ENCODE results near the gene SPATA16.

DNA sequence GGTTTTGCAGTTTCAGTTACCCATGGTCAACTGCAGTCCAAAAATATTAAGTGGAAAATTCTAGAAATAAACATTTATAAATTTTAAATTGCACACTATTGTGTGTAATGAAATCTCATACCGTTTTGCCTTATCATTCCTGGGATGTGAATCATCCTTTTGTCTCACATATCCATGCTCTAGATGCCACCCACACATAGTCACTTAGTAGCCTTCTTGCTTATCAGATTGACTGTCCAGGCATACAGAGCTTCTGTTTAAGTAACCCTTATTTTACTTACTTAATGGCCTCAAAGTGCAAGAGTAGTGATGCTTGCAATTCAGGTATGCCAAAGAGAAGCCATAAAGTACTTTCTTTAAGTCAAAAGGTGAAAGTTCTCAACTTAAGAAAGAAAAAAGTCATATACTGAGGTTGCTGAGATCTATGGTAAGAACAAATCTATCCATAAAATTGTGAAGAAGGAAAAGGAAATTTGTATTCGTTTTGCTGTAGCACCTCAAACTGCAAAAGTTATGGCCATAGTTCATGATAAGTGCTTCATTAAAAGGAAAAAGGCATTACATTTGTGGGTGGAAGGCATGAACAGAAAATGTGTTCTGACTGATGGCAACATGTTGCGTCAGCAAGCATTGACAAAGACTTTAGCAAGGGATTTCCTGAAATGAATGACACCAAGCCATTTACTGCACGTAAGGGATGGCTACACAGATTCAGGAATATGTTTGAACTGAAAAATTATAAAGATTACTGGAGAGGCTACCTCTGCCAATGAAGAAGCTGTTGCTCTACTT, 43.8 kb downstream of the SPATA16 start:
- TF ChIP-seq, protein P1, sequence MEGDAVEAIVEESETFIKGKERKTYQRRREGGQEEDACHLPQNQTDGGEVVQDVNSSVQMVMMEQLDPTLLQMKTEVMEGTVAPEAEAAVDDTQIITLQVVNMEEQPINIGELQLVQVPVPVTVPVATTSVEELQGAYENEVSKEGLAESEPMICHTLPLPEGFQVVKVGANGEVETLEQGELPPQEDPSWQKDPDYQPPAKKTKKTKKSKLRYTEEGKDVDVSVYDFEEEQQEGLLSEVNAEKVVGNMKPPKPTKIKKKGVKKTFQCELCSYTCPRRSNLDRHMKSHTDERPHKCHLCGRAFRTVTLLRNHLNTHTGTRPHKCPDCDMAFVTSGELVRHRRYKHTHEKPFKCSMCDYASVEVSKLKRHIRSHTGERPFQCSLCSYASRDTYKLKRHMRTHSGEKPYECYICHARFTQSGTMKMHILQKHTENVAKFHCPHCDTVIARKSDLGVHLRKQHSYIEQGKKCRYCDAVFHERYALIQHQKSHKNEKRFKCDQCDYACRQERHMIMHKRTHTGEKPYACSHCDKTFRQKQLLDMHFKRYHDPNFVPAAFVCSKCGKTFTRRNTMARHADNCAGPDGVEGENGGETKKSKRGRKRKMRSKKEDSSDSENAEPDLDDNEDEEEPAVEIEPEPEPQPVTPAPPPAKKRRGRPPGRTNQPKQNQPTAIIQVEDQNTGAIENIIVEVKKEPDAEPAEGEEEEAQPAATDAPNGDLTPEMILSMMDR (IDR thresholded peaks at IDR 0.05; ENCODE audit: low read depth, low read length, poor library complexity, severe bottlenecking) = no peak
- TF ChIP-seq EZH2phosphoT487 (IDR thresholded peaks at IDR 0.05; ENCODE audit: borderline replicate concordance, low read length) = no peak

All from DOHH2 (cell line).